Measurements from ENCODE around the gene PCCA. TPM values are rescaled to one million over a fixed set of nuclear protein-coding genes. Genes with fewer than 3 reads are reported as not detected.

PCCA gene
- total RNA-seq, 1 experiment from 2014 or later, result 16.1 TPM

- ChIA-PET CTCF (no interaction called here), POLR2A (ENCODE audit: unreplicated experiment) (no interaction called here)
- H4K20me1 ChIP-seq (ENCODE audit: insufficient read depth), result no peaks in the 10 kb centered on the region
- H3K27me3 ChIP-seq (ENCODE audit: insufficient read depth, low read depth), result no peaks in the 10 kb centered on the region
- intact Hi-C loops (cut with micrococcal nuclease; ENCODE audit: unreplicated experiment), result no loop called here
- H2AFZ ChIP-seq, result no peak overlapping the region
- no peak for TF ChIP-seq CTCF (conservative IDR thresholded peaks at IDR 0.05)
- TF ChIP-seq EZH2 (IDR thresholded peaks at IDR 0.05; ENCODE audit: low read depth), result no peak
- no peak for DNase-seq
- H3K9me2 ChIP-seq (ENCODE audit: insufficient read depth), result no peaks in the 10 kb centered on the region
- H3F3A ChIP-seq (ENCODE audit: insufficient read depth, low read depth), result no peaks in the 10 kb centered on the region
- H3K9me3 ChIP-seq (ENCODE audit: insufficient read depth, low read depth), result no peaks in the 10 kb centered on the region
- BruUV-seq (replicated peaks), result no TSS peak
- no peaks in the 10 kb centered on the region for H3K79me2 ChIP-seq (ENCODE audit: low read depth)
- H3K4me3 ChIP-seq, result no peak overlapping the region
- no peaks in the 10 kb centered on the region for H3K36me3 ChIP-seq (ENCODE audit: low read depth)
- no peaks in the 10 kb centered on the region for H3K4me1 ChIP-seq (replicated peaks; ENCODE audit: insufficient read depth)
- no peak overlapping the region for H3K27ac ChIP-seq
- H3K4me2 ChIP-seq, result no peak overlapping the region
Observed at GRCh38 chr13:100464006-100464405, 375.1 kb downstream of the PCCA start.

- Histone ChIP-seq H4K20me1 (ENCODE audit: insufficient read depth) (no peaks in the 10 kb centered on the region), H3K27ac (no peak overlapping the region), H2AFZ (no peak overlapping the region), H3K4me2 (no peak overlapping the region), H3K9me3 (ENCODE audit: insufficient read depth, low read depth) (no peaks in the 10 kb centered on the region), H3F3A (ENCODE audit: insufficient read depth, low read depth) (no peaks in the 10 kb centered on the region), H3K36me3 (ENCODE audit: low read depth) (no peaks in the 10 kb centered on the region), H3K79me2 (ENCODE audit: low read depth) (no peaks in the 10 kb centered on the region), H3K4me1 (replicated peaks; ENCODE audit: insufficient read depth) (no peaks in the 10 kb centered on the region), H3K9me2 (ENCODE audit: insufficient read depth) (no peaks in the 10 kb centered on the region), H3K4me3 (no peak overlapping the region), H3K27me3 (ENCODE audit: insufficient read depth, low read depth) (no peaks in the 10 kb centered on the region)
- intact Hi-C loops (cut with micrococcal nuclease; ENCODE audit: unreplicated experiment), result no loop called here
- BruUV-seq (replicated peaks), result no TSS peak
- no peak for TF ChIP-seq CTCF (conservative IDR thresholded peaks at IDR 0.05)
- TF ChIP-seq EZH2 (IDR thresholded peaks at IDR 0.05; ENCODE audit: low read depth), result no peak
- ChIA-PET POLR2A (ENCODE audit: unreplicated experiment) (no interaction called here), CTCF (no interaction called here)
- no peak for DNase-seq
Observed at GRCh38 chr13:100465558-100465957, 376.7 kb downstream of the PCCA start.

GRCh38 chr13:100470866-100471505 is 382.1 kb downstream of the PCCA start:
- Histone ChIP-seq H2AFZ (no peak overlapping the region), H3K9me3 (ENCODE audit: insufficient read depth, low read depth) (no peaks in the 10 kb centered on the region), H3K79me2 (ENCODE audit: low read depth) (no peaks in the 10 kb centered on the region), H3K9me2 (ENCODE audit: insufficient read depth) (no peaks in the 10 kb centered on the region), H4K20me1 (ENCODE audit: insufficient read depth) (no peaks in the 10 kb centered on the region), H3K27me3 (ENCODE audit: insufficient read depth, low read depth) (no peaks in the 10 kb centered on the region), H3K4me1 (replicated peaks; ENCODE audit: insufficient read depth) (no peaks in the 10 kb centered on the region), H3K4me2 (no peak overlapping the region), H3F3A (ENCODE audit: insufficient read depth, low read depth) (no peaks in the 10 kb centered on the region), H3K27ac (no peak overlapping the region), H3K4me3 (no peak overlapping the region), H3K36me3 (ENCODE audit: low read depth) (no peaks in the 10 kb centered on the region)
- no peak for DNase-seq
- BruUV-seq (replicated peaks), result no TSS peak
- intact Hi-C loops (cut with micrococcal nuclease; ENCODE audit: unreplicated experiment), result no loop called here
- CTCF ChIA-PET, result no interaction called here
- TF ChIP-seq CTCF (conservative IDR thresholded peaks at IDR 0.05) (no peak), EZH2 (IDR thresholded peaks at IDR 0.05; ENCODE audit: low read depth) (no peak)
- POLR2A ChIA-PET (ENCODE audit: unreplicated experiment), result no interaction called here

All from PC-9 (cell line).